NK-92 (cell line): Measurements from ENCODE around the gene YIPF7.

ENCODE experiments used
- DNase-seq: peaks from one replicate; lab custom pipeline; 2025; ENCODE audit not compliant: unreplicated experiment; lab: John Stamatoyannopoulos, UW

YIPF7 gene

DNA sequence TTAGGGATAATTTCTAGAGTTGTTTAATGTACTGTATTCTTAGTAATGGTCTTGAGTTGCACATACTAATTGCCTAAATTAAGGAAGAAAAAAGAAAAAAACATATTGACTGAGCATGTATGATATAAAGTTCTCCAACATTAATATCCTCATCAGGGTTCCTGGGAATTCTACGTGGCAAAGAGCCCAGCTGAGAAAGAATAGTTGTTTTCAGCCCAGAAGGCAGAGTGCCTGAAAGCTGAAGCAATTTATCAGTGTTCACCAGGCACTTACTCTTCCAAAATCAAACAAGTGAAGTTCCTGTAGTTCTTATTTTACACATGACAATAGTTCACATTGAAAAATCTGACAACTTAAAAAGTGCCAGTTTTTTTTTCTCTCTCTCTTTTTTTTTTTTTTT is 27.7 kb downstream of the YIPF7 start:
- no peak for DNase-seq

GRCh38 chr4:44616621-44617020 is 34.8 kb downstream of the YIPF7 start:
- no peak for DNase-seq

DNA sequence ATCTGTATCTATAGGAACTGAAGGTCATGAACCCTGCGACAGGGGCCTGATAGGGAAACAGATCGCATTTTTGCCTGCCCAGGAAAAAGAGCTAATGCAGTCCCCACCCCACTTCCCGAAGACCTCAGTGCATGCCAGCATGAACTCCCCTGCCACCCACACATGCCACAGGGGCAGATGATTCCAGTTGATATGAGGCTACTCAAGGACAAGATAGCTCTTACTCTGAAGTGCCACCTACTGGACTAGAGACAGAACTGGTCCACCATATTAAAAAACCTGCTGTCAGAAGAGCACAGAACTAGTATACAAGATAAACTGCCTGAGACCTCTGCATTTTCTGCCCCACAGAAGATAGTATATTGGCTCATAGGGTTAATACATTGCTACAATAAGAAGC is 68.0 kb downstream of the YIPF7 start:
- DNase-seq = no peak

DNA sequence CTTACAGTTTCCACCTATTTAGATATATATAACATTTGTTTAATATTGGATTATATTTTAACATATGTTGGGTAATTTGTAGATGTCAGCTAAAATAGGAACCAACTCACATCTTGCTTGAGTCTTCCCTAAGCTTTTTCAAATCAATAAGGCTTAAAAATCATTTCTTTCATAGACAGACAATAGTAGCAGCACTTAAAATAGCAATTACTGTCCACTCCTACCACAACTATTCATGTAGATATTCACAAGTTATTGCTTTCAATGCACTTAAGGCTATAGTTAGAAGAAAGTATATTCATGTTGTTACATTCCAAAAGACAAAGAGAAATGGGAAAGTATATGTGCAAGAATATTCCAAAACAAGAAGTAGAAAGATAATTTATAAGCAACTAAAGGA is 71.2 kb downstream of the YIPF7 start:
- DNase-seq = no peak

DNA sequence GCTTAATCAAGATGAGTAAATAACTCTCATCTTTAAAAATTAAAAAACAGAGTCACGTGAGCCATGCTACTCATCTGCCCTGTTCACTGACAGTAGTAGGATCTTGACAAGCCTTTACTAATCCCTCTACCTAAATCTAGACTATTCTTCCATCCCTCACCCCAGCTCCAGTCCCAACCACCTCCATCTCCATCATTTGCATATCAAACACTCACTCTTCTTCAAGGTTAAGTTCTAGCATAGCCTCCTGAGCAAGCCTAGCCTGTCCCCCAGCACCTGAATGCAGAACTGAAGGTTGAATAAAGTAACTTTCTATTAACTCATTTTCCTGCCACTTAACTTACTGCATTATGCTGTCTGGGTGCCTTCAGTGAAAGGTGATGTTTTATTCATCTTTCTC is 72.5 kb downstream of the YIPF7 start:
- DNase-seq = no peak
